HL-60 (cell line): ENCODE results near the gene ALPL.

Experiments used
- DNase-seq, 2 experiments: peaks; one replicate each; pipeline ENCODE4 v3.0.0-alpha.2; 2010 to 2020; ENCODE audit warnings: low read depth in 1 of 2, low spot score in 1 of 2
- H3K27ac ChIP-seq: fragments of 250-450 bp; sonication (Bioruptor Pico); replicated peaks from 2 replicates; pipeline ENCODE4 v1.5.1; 2020; ENCODE audit warnings: mild to moderate bottlenecking, moderate library complexity
- H3K27me3 ChIP-seq: fragments of 250-450 bp; sonication (Bioruptor Pico); 2 replicates; pipeline ENCODE4 v1.5.1; 2021; ENCODE audit warnings: mild to moderate bottlenecking, moderate library complexity; ENCODE audit not compliant: insufficient read depth, poor library complexity, severe bottlenecking
- H3K4me3 ChIP-seq: replicated peaks from 2 replicates; pipeline ENCODE4 v1.5.1; 2011; ENCODE audit warnings: mild to moderate bottlenecking, control low read depth, low read length; ENCODE audit not compliant: insufficient read depth
- CTCF ChIP-seq: IDR thresholded peaks from one replicate; pipeline ENCODE4 v1.5.1; 2011; ENCODE audit warnings: low read length, control low read depth, inconsistent platforms; ENCODE audit not compliant: insufficient read depth
- GABPA ChIP-seq: IDR thresholded peaks from 2 replicates; pipeline ENCODE4 v1.6.1; 2012; ENCODE audit warnings: low read depth
- POLR2AphosphoS5 ChIP-seq: IDR thresholded peaks from 2 replicates; pipeline ENCODE4 v1.6.1; 2012; ENCODE audit warnings: low read depth
- REST ChIP-seq: IDR thresholded peaks from 2 replicates; pipeline ENCODE4 v1.6.1; 2012; ENCODE audit warnings: low read depth; ENCODE audit not compliant: insufficient replicate concordance
- SPI1 ChIP-seq: IDR thresholded peaks from 2 replicates; pipeline ENCODE4 v1.6.1; 2012; ENCODE audit warnings: low read depth, mild to moderate bottlenecking, borderline replicate concordance

ALPL gene

GRCh38 chr1:21494196-21494595 is 15.0 kb upstream of the ALPL start:
- TF ChIP-seq SPI1: no peak
- Histone ChIP-seq H3K4me3 (no peak overlapping the region), H3K27me3 (no peaks in the 10 kb centered on the region), H3K27ac (no peak overlapping the region)
- no peak for DNase-seq

GRCh38 chr1:21495225-21495820 is 13.9 kb upstream of the ALPL start:
- no peaks in the 10 kb centered on the region for H3K27me3 ChIP-seq
- H3K27ac ChIP-seq: no peak overlapping the region
- no peak for TF ChIP-seq CTCF
- no peak for TF ChIP-seq SPI1
- no peak overlapping the region for H3K4me3 ChIP-seq
- no peak for DNase-seq

- Histone ChIP-seq H3K27me3 (no peaks in the 10 kb centered on the region), H3K27ac (no peak overlapping the region), H3K4me3 (no peak overlapping the region)
- DNase-seq: no peak
- TF ChIP-seq CTCF (no peak), GABPA (no peak), SPI1 (no peak), REST (no peak)
These were observed 13.2 kb upstream of the ALPL start for GRCh38 chr1:21496063-21496462.

GRCh38 chr1:21496886-21497285 is 12.3 kb upstream of the ALPL start:
- no peak overlapping the region for H3K4me3 ChIP-seq
- TF ChIP-seq POLR2AphosphoS5 (no peak), CTCF (no peak), GABPA (no peak), SPI1 (no peak), REST (no peak)
- no peak for DNase-seq
- H3K27ac ChIP-seq: no peak overlapping the region
- H3K27me3 ChIP-seq: peaks cover 3% of the 10 kb centered on the region
